Embryonic facial prominence (tissue), 1 donor: ENCODE results near the gene PTTG1.

ENCODE experiments used
- DNase-seq: peaks from one replicate; pipeline ENCODE4 v3.0.0-alpha.2; 2016; ENCODE audit errors: extremely low spot score

PTTG1 gene

GRCh38 chr5:160453751-160454150 lies 32.1 kb downstream of the PTTG1 start:
- DNase-seq: no peak

GRCh38 chr5:160455600-160455999 lies 33.9 kb downstream of the PTTG1 start:
- DNase-seq: no peak

- DNase-seq: no peak
These were observed 35.0 kb downstream of the PTTG1 start for GRCh38 chr5:160456480-160457177.

- DNase-seq: no peak
These were observed 35.6 kb downstream of the PTTG1 start for GRCh38 chr5:160457252-160457651.

GRCh38 chr5:160458806-160459800 lies 37.4 kb downstream of the PTTG1 start:
- DNase-seq: no peak

- no peak for DNase-seq
These were observed 38.9 kb downstream of the PTTG1 start for GRCh38 chr5:160460377-160461049.

GRCh38 chr5:160461378-160461777 lies 39.7 kb downstream of the PTTG1 start:
- no peak for DNase-seq

- no peak for DNase-seq
These were observed 40.5 kb downstream of the PTTG1 start for GRCh38 chr5:160462167-160462566.

GRCh38 chr5:160463227-160463626 lies 41.6 kb downstream of the PTTG1 start:
- no peak for DNase-seq

GRCh38 chr5:160463740-160464465 lies 42.2 kb downstream of the PTTG1 start:
- no peak for DNase-seq

GRCh38 chr5:160464466-160464797 lies 42.8 kb downstream of the PTTG1 start:
- DNase-seq: no peak

- no peak for DNase-seq
These were observed 44.5 kb downstream of the PTTG1 start for GRCh38 chr5:160466116-160466515.

- DNase-seq: no peak
These were observed 45.4 kb downstream of the PTTG1 start for GRCh38 chr5:160466889-160467554.

GRCh38 chr5:160467555-160468362 lies 46.1 kb downstream of the PTTG1 start:
- peak; percentile 51 for DNase-seq

- DNase-seq: no peak
These were observed 46.8 kb downstream of the PTTG1 start for GRCh38 chr5:160468363-160468975.

- no peak for DNase-seq
These were observed 47.8 kb downstream of the PTTG1 start for GRCh38 chr5:160469156-160470144.

GRCh38 chr5:160470437-160471361 lies 49.0 kb downstream of the PTTG1 start:
- DNase-seq: no peak

GRCh38 chr5:160471761-160472160 lies 50.1 kb downstream of the PTTG1 start:
- no peak for DNase-seq
